GM12865 (cell line): Measurements from ENCODE around the gene GNAO1.

ENCODE experiments used
- DNase-seq: peaks from one replicate; pipeline ENCODE4 v3.0.0; 2010; ENCODE audit warnings: low read depth
- H3K4me3 ChIP-seq: 2 replicates; pipeline ENCODE4 v1.5.1; 2011; ENCODE audit warnings: mild to moderate bottlenecking, low read depth, low read length, control low read depth
- TF ChIP-seq, protein P1 (sequence below): IDR thresholded peaks from 2 replicates; pipeline ENCODE4 v1.5.1; 2011; ENCODE audit warnings: low read length, control low read depth, low read depth, inconsistent platforms; ENCODE audit not compliant: insufficient read depth; ENCODE audit errors: missing control alignments

The GNAO1 gene

DNA sequence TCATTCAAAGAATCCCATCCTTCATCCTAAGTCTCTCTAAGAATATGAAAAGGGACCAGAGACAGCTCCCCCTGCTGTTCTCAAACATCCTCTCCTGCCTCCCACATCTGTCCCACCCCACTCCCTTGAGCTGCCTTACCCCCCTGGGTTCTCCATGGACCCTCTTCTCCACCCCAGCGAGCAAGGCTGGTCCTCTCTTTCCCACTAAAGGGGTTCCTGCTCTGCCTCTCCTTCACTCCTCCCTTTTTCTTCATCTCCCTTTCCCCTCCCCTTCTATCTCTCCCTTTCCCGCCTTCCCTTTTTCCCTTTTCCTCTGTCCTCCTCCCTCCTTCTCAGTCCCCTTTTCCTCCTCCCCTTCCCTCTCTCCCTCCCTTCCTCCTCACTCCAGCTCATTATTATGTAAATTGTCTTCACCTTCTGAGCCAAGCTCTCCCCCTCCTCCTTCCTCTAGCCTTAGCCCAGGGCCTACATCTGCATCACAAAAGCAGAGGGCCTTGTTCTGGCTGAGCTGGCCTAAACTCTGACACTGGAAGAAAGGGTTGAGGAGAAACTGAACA, 90.0 kb downstream of the GNAO1 start:
- DNase-seq: no peak
- TF ChIP-seq, protein P1, sequence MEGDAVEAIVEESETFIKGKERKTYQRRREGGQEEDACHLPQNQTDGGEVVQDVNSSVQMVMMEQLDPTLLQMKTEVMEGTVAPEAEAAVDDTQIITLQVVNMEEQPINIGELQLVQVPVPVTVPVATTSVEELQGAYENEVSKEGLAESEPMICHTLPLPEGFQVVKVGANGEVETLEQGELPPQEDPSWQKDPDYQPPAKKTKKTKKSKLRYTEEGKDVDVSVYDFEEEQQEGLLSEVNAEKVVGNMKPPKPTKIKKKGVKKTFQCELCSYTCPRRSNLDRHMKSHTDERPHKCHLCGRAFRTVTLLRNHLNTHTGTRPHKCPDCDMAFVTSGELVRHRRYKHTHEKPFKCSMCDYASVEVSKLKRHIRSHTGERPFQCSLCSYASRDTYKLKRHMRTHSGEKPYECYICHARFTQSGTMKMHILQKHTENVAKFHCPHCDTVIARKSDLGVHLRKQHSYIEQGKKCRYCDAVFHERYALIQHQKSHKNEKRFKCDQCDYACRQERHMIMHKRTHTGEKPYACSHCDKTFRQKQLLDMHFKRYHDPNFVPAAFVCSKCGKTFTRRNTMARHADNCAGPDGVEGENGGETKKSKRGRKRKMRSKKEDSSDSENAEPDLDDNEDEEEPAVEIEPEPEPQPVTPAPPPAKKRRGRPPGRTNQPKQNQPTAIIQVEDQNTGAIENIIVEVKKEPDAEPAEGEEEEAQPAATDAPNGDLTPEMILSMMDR: peak; percentile 22
- H3K4me3 ChIP-seq: no peak overlapping the region

DNA sequence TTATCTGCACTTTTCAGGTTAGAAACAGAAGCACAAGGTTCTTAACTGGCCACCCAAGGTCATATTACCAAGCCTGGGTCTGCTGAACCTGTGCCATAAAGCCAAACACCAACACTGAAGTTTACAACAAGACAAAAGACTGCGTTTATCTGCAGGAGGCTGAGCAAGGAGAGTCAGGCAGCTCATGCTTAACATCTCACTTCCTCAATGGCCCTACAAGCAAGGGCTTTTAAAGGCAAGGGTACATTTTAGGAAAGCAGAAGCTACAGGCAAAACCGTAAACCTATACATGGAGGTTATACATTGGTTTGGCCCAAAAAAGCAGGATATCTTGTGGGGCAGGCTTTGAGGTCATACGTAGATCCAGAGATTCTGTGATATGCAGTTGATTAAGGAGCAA, 91.2 kb downstream of the GNAO1 start:
- no peak overlapping the region for H3K4me3 ChIP-seq
- TF ChIP-seq, protein P1: no peak
- DNase-seq: no peak

DNA sequence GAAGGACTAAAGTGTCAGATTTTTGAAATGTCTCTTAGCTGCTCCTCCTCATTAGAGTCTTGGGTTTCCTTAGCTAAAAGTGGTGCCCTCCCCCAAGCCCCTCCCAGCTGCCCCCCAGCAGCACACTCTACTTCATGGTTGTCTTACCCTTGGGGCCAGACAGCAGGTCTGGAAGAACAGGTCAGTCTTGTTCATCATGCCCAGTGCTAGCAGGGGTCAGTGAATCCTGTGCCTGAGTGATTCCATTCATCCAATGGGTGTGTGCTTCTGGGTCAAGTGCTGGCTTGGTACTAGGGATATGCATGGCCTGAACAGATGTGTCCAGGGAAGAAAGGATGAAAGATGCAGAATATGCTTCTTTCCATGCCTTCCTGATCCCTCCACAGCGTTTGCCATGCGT, 93.2 kb downstream of the GNAO1 start:
- no peak overlapping the region for H3K4me3 ChIP-seq
- no peak for DNase-seq
- TF ChIP-seq, protein P1: no peak

DNA sequence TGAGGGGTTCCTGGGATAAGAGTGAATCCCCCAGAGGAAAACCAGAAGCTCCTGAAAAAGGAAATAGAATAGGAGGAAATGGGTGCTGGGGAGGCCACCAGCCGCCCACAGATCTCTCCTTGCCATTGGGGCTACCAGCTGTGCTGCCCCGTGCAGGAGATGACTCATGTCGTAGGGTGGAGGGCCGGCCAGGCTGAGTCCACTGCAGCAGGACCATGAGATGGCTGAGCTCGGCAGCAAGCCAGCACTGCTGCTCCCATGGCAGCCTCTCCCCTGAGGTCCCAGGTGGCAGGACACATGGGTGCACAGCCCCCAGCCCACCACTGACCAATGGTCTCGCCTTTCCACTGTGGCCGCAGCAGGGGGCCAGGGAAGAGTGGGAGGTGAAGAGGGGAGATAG, 95.5 kb downstream of the GNAO1 start:
- TF ChIP-seq, protein P1: no peak
- no peak for DNase-seq
- no peak overlapping the region for H3K4me3 ChIP-seq

DNA sequence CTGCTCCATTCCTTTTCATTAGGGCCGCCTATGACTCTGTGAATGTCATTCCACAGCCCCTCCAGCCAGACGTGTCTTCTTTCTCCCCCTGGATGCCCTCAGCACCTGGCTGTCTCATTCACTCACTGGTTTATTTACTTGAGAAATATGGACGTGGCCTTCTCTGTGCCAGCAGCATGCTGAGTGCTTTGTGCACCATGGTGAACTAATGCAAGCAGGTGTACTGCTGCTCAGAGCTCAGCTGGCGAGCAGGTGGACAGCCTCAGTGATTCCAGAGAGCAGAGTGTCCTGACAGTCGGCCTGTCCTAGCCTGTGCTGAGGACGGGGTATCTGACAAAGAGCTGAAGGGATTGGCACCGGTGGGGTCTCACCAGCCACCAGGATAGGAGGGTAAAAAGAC, 96.7 kb downstream of the GNAO1 start:
- no peak overlapping the region for H3K4me3 ChIP-seq
- no peak for DNase-seq
- TF ChIP-seq, protein P1: no peak

DNA sequence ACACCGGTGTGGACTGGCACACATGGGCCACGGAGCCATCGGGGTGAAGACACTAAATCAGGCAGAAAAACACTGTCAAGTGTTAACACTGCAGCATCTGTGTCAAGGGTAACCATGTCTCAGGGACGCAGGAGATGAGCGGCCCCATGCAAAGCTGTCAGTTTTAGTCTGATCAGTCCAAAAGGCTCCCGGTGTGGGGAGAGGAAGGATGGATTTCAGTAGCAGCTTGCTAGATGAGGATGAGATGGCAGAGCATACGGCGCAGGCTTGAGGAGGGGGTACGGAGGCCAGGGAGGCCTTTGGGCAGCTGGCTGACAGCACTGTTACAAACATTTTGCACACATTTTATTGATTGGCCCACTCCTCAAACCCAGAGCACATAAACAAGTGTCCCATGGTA, 98.1 kb downstream of the GNAO1 start:
- no peak for DNase-seq
- TF ChIP-seq, protein P1: no peak
- no peak overlapping the region for H3K4me3 ChIP-seq

DNA sequence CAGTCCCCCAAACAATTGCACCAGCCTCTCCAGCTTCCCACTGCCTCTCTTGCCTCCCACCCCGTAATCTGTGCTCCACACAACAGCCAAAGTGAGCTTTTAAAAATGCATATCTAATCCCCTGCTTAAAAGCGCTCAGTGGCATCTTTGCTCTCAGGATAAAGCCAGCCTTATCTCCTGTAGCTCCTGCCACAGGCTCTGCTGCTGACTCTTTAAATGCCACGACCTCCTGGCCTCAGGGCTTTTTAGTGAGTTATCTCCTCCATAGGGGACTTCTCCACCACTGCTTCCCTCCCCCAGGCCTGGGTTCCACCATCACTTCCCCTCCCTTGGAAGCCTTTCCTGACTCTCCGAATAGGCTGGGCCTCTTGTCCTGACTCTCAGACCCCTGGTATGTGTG, 98.6 kb downstream of the GNAO1 start:
- no peak overlapping the region for H3K4me3 ChIP-seq
- no peak for DNase-seq
- TF ChIP-seq, protein P1: no peak
